Measurements from ENCODE around the gene NHP2.
A peak's percentile ranks its signal among the peaks of the same experiment; 100 is the strongest.

Gene NHP2

DNA sequence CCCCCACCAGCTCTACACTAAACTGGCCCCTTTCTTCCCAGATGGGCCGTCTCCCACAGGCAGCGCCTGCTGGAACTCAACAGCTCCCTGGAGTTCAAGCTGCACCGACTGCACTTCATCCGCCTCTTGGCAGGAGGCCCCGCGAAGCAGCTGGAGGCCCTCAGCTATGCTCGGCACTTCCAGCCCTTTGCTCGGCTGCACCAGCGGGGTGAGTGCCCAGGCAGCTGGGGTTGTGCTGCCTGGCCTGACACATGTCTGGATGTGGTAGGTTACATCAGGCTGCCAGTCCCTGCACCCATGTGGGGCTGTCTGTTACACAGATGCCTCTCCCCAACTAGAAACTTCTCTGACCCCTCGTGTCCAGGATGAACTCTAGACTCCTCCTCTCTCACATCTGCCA lies 9.8 kb downstream of the NHP2 start:
- H3K27ac ChIP-seq = no peak overlapping the region
- TF ChIP-seq, protein P1, sequence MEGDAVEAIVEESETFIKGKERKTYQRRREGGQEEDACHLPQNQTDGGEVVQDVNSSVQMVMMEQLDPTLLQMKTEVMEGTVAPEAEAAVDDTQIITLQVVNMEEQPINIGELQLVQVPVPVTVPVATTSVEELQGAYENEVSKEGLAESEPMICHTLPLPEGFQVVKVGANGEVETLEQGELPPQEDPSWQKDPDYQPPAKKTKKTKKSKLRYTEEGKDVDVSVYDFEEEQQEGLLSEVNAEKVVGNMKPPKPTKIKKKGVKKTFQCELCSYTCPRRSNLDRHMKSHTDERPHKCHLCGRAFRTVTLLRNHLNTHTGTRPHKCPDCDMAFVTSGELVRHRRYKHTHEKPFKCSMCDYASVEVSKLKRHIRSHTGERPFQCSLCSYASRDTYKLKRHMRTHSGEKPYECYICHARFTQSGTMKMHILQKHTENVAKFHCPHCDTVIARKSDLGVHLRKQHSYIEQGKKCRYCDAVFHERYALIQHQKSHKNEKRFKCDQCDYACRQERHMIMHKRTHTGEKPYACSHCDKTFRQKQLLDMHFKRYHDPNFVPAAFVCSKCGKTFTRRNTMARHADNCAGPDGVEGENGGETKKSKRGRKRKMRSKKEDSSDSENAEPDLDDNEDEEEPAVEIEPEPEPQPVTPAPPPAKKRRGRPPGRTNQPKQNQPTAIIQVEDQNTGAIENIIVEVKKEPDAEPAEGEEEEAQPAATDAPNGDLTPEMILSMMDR (conservative IDR thresholded peaks at IDR 0.05) = no peak

DNA sequence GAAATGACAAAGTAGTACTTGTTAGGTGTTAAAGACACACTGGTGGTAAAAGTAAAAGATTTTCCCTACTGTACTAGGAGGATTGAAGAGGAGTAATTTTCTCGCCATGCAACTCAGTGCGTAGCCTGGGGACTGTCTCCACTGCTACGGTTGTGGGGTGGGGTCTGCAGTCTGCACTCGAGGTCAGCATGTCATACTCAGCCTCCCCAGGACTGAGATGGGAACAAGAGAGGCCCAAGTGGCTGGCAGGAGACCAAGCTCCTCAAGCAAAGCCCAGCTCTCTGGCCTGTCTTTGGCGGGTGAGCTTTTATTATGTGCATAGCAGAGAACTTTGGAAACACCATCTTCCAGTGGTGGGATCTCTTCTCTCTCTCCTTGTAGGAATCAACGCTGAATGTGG lies 10.4 kb downstream of the NHP2 start:
- TF ChIP-seq, protein P1 (conservative IDR thresholded peaks at IDR 0.05) = no peak
- no peak overlapping the region for H3K27ac ChIP-seq

DNA sequence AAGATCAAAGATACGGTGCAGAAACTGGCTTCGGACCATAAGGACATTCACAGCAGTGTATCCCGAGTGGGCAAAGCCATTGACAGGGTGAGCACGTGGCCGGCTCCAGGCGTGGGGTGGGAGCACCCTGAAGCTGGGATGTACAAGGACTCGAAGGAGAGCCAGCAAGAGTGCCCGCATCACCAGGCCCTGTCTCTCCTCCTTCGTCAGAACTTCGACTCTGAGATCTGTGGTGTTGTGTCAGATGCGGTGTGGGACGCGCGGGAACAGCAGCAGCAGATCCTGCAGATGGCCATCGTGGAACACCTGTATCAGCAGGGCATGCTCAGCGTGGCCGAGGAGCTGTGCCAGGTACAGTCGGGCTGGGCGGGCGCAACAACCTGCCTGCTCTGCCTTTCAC lies 11.0 kb downstream of the NHP2 start:
- TF ChIP-seq, protein P1 (conservative IDR thresholded peaks at IDR 0.05) = no peak
- H3K27ac ChIP-seq = no peak overlapping the region

DNA sequence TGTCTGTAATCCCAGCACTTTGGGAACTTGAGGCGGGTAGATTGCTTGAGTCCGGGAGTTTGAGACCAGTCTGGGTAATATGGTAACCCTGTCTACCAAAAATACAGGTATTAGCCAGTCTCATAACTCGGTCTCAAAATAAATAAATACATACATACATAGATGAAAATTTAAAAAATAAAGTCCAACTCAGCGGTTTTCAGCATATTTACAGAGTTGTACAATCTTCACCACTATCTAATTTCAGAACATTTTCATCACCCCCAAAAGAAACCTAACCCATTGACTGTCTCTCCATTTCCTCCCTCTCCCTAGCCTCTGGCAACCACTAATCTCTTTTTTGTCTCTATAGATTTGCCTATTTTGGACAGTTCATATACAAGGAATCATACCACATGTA lies 12.1 kb downstream of the NHP2 start:
- TF ChIP-seq, protein P1 (conservative IDR thresholded peaks at IDR 0.05) = no peak
- no peak overlapping the region for H3K27ac ChIP-seq

DNA sequence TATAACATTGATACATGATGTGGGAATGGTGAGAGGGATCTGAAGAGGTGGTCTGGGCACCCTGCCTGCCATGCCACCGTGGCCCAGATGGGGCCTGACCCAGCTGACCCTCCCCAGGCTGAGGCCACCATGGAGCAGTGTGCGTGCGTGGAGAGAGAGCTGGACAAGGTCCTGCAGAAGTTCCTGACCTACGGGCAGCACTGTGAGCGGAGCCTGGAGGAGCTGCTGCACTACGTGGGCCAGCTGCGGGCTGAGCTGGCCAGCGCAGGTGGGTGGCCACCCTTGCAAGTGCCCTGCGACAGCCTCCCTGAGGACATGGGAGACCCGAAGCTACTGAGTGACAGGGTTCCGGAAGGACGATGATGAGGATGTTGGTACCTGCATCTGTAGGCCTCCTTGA lies 15.7 kb downstream of the NHP2 start:
- TF ChIP-seq, protein P1 (conservative IDR thresholded peaks at IDR 0.05) = no peak
- no peak overlapping the region for H3K27ac ChIP-seq

DNA sequence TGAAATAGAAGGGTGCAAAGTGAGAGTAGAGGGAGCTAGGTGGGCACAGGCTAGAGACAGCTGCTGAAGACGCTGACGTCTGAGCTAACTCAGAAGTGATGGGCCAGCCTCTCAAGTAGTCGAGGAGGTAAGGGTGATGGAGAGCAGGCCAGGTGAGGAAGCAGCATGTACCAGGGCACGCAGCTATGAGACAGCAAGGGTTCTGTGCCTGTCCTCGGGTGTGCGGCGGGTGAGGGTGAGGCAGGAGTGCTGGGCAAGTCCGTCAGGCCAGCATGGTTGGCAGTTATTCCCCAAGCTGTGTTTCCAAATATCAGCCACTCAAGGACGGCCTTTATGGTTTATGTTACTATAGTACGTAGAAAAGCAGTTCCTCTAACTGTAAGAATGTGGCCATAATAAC lies 16.7 kb downstream of the NHP2 start:
- TF ChIP-seq, protein P1 (conservative IDR thresholded peaks at IDR 0.05) = no peak
- no peak overlapping the region for H3K27ac ChIP-seq

DNA sequence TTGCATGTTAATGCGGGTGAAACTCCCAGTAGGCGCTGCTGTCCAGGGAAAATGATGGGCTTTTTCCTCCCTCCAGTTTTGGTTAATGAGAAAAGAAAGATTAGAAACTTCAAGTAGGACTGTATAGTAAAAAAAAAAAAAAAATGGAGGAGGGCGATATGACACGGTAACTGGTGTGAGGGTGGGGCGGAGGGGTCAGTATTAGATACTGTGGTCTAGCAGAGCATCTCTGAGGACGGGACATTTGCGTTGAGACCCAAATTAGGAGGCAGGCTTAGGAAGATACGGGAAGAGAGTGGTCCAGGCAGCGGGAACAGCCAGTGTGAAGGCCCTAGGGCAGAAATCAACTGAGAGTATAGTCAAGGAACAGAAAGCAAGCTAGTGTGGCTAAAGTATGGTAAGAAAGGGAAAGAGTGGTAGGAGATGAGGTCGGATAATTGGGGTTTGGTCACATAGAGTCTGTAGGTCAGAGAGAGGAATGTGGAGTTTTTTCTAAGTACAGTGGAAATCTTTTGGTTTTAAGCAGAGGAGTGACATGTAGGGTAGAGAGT lies 22.2 kb downstream of the NHP2 start:
- TF ChIP-seq, protein P1 (conservative IDR thresholded peaks at IDR 0.05) = no peak
- peak overlapping the region; percentile 98 for H3K27ac ChIP-seq

Data from VCaP (cell line).